IMR-90 (cell line): Measurements from ENCODE around the gene POLD1. TPM values are rescaled to one million over a fixed set of nuclear protein-coding genes. Genes with fewer than 3 reads are reported as not detected.

Experiments
- ATAC-seq: fragments of 200-7000 bp; cut with Tn5 transposase; 2 replicates; pipeline ENCODE4 v1.9.1; 2020; ENCODE audit warnings: low read depth, mild to moderate bottlenecking, moderate library complexity
- BruUV-seq: library from RNA; stranded (reverse); fragments of 400-500 nt; replicated peaks from 2 replicates; lab custom pipeline; 2021; lab: Mats Ljungman, UMichigan
- CTCF ChIA-PET: fragments of 300-600 bp; formaldehyde crosslinking; extraction: SDS; loops from one replicate; lab custom pipeline; 2021; ENCODE audit warnings: antibody characterized with exemption; lab: Yijun Ruan, JAX
- POLR2A ChIA-PET: fragments of 300-600 bp; sonication (Branson Sonifier 250); formaldehyde crosslinking; loops from one replicate; lab custom pipeline; 2022; ENCODE audit warnings: antibody characterized with exemption; ENCODE audit not compliant: unreplicated experiment; lab: Charles Lee
- DNase-seq: peaks from one replicate; pipeline ENCODE4 v3.0.0; 2013
- H2AFZ ChIP-seq: replicated peaks from 2 replicates; pipeline ENCODE3; 2013; ENCODE audit warnings: low read length, mild to moderate bottlenecking; ENCODE audit not compliant: poor library complexity
- H2AK5ac ChIP-seq: 2 replicates; pipeline ENCODE4 v1.6.1; 2013; ENCODE audit warnings: low read depth, low read length, inconsistent platforms
- H2AK9ac ChIP-seq: replicated peaks from 2 replicates; pipeline ENCODE3; 2013; ENCODE audit warnings: mild to moderate bottlenecking, low read depth, low read length, moderate library complexity; ENCODE audit not compliant: poor library complexity
- H2BK120ac ChIP-seq: 2 replicates; pipeline ENCODE4 v1.6.1; 2013; ENCODE audit warnings: low read depth, low read length, inconsistent platforms
- H2BK15ac ChIP-seq: 3 replicates; pipeline ENCODE4 v1.6.1; 2013; ENCODE audit warnings: low read depth, low read length, inconsistent platforms
- H2BK20ac ChIP-seq: 2 replicates; pipeline ENCODE4 v1.6.1; 2013; ENCODE audit warnings: low read depth, mild to moderate bottlenecking, inconsistent platforms, low read length, moderate library complexity
- H2BK5ac ChIP-seq: 2 replicates; pipeline ENCODE4 v1.6.1; 2013; ENCODE audit warnings: mild to moderate bottlenecking, low read depth, low read length, inconsistent platforms; ENCODE audit not compliant: poor library complexity, severe bottlenecking
- H3K14ac ChIP-seq: replicated peaks from 2 replicates; pipeline ENCODE4 v1.6.1; 2013; ENCODE audit warnings: low read depth, low read length, inconsistent platforms
- H3K18ac ChIP-seq: 2 replicates; pipeline ENCODE4 v1.6.1; 2013; ENCODE audit warnings: low read depth, low read length, control low read depth
- H3K23ac ChIP-seq: 2 replicates; pipeline ENCODE4 v1.6.1; 2013; ENCODE audit warnings: low read depth, low read length, inconsistent platforms
- H3K27ac ChIP-seq: 2 replicates; pipeline ENCODE4 v1.5.1; 2013; ENCODE audit warnings: mild to moderate bottlenecking, control low read depth, low read length; ENCODE audit not compliant: insufficient read depth
- H3K27me3 ChIP-seq: 2 replicates; pipeline ENCODE4 v1.6.1; 2013; ENCODE audit warnings: low read length; ENCODE audit not compliant: control insufficient read depth, insufficient read depth
- H3K36me3 ChIP-seq: 2 replicates; pipeline ENCODE4 v1.6.1; 2013; ENCODE audit warnings: low read length, mixed read lengths; ENCODE audit not compliant: control insufficient read depth, insufficient read depth
- H3K4ac ChIP-seq: 2 replicates; pipeline ENCODE4 v1.6.1; 2013; ENCODE audit warnings: low read depth, low read length, inconsistent platforms
- H3K4me1 ChIP-seq: 2 replicates; pipeline ENCODE4 v1.6.1; 2013; ENCODE audit warnings: low read length, mixed read lengths; ENCODE audit not compliant: control insufficient read depth, insufficient read depth
- H3K4me2 ChIP-seq: 2 replicates; pipeline ENCODE4 v1.6.1; 2013; ENCODE audit warnings: low read depth, mild to moderate bottlenecking, control low read depth, low read length, moderate library complexity
- H3K4me3 ChIP-seq: 2 replicates; pipeline ENCODE4 v1.5.1; 2013; ENCODE audit warnings: low read depth, mild to moderate bottlenecking, control low read depth, low read length, moderate library complexity; ENCODE audit not compliant: insufficient read depth
- H3K56ac ChIP-seq: 2 replicates; pipeline ENCODE4 v1.6.1; 2013; ENCODE audit warnings: low read length, inconsistent platforms; ENCODE audit not compliant: insufficient read depth; ENCODE audit errors: extremely low read depth
- H3K79me1 ChIP-seq, 2 experiments: 2 replicates each; pipeline ENCODE4 v1.6.1; 2013; ENCODE audit warnings: low read length in 2 of 2, inconsistent platforms in 1 of 2, low read depth in 1 of 2
- H3K9ac ChIP-seq: 2 replicates; pipeline ENCODE4 v1.6.1; 2013; ENCODE audit warnings: low read depth, low read length, control low read depth
- H3K9me1 ChIP-seq: 2 replicates; pipeline ENCODE4 v1.6.1; 2013; ENCODE audit warnings: low read length, inconsistent platforms; ENCODE audit not compliant: insufficient read depth
- H3K9me3 ChIP-seq: 2 replicates; pipeline ENCODE4 v1.6.1; 2013; ENCODE audit warnings: low read length; ENCODE audit not compliant: control insufficient read depth, insufficient read depth
- H4K20me1 ChIP-seq: 2 replicates; pipeline ENCODE4 v1.6.1; 2013; ENCODE audit warnings: low read length, inconsistent platforms; ENCODE audit not compliant: insufficient read depth
- H4K5ac ChIP-seq: 2 replicates; pipeline ENCODE4 v1.6.1; 2013; ENCODE audit warnings: mild to moderate bottlenecking, low read depth, low read length, control low read depth
- H4K8ac ChIP-seq, 2 experiments: 2 replicates each; pipeline ENCODE4 v1.6.1; 2013; ENCODE audit warnings: low read depth in 2 of 2, low read length in 2 of 2, control low read depth in 1 of 2, inconsistent platforms in 1 of 2
- H4K91ac ChIP-seq: 2 replicates; pipeline ENCODE4 v1.6.1; 2013; ENCODE audit warnings: low read depth, low read length, inconsistent platforms; ENCODE audit not compliant: insufficient read depth
- BHLHE40 ChIP-seq: fragments of 150-350 bp; IDR thresholded peaks from 2 replicates; pipeline ENCODE4 v1.6.1; 2016; ENCODE audit warnings: mild to moderate bottlenecking, low read depth, low read length
- CEBPB ChIP-seq: IDR thresholded peaks from 2 replicates; pipeline ENCODE4 v1.6.1; 2012; ENCODE audit warnings: low read depth, low read length, improper control_type of control experiment
- CHD1 ChIP-seq: IDR thresholded peaks from 2 replicates; pipeline ENCODE4 v1.6.1; 2012; ENCODE audit warnings: low read depth, low read length, improper control_type of control experiment
- MXI1 ChIP-seq: IDR thresholded peaks from 2 replicates; pipeline ENCODE4 v1.6.1; 2012; ENCODE audit warnings: low read depth, mild to moderate bottlenecking, low read length, moderate library complexity, borderline replicate concordance
- NFE2L2 ChIP-seq: fragments of 150-350 bp; IDR thresholded peaks from 2 replicates; pipeline ENCODE4 v1.6.1; 2016; ENCODE audit warnings: low read depth, mild to moderate bottlenecking, low read length
- RAD21 ChIP-seq: IDR thresholded peaks from 2 replicates; pipeline ENCODE4 v1.6.1; 2012; ENCODE audit warnings: low read length, improper control_type of control experiment
- RCOR1 ChIP-seq: IDR thresholded peaks from 2 replicates; pipeline ENCODE4 v1.6.1; 2012; ENCODE audit warnings: mild to moderate bottlenecking, low read length, improper control_type of control experiment; ENCODE audit not compliant: insufficient replicate concordance
- RFX5 ChIP-seq: IDR thresholded peaks from 2 replicates; pipeline ENCODE4 v1.8.0; 2012; ENCODE audit warnings: low read depth, mild to moderate bottlenecking, low read length, moderate library complexity
- SMC3 ChIP-seq: fragments of 150-350 bp; IDR thresholded peaks from 2 replicates; pipeline ENCODE4 v1.6.1; 2016; ENCODE audit warnings: low read depth, mild to moderate bottlenecking, antibody characterized with exemption, low read length, moderate library complexity
- WGBS, 2 experiments: methylation state at CpG; one replicate each; pipeline versions ENCODE4 v1.1.5 to v1.1.7; 2013; ENCODE audit warnings: missing lambda C conversion rate in 2 of 2; ENCODE audit not compliant: insufficient read length in 1 of 2; ENCODE audit errors: extremely low coverage in 2 of 2; 5-methylcytosine and 5-hydroxymethylcytosine counted together
- dilution Hi-C: fragments of 300-500 bp; cut with HindIII; formaldehyde crosslinking; loops from one replicate; pipeline ENCODE4 v1.14.3; 2018; ENCODE audit warnings: low sequenced_read_pairs; ENCODE audit not compliant: unreplicated experiment
- in situ Hi-C: fragments of 300-500 bp; cut with MboI; formaldehyde crosslinking; loops from 3 replicates; pipeline ENCODE4 v1.14.3; 2019; ENCODE audit warnings: low sequenced_read_pairs, inconsistent platforms, mixed read lengths
- intact Hi-C: fragments of 100-400 bp; cut with micrococcal nuclease; formaldehyde crosslinking; loops from 2 replicates; pipeline ENCODE4 v1.10.0; 2022
- polyA plus RNA-seq, 3 experiments: library from polyadenylated mRNA; depleted of rRNA; stranded (reverse); fragments of >200 nt; gene quantifications; 2 replicates each; pipeline ENCODE4 v1.2.3, GENCODE V29; 2012; ENCODE audit warnings: low replicate concordance in 1 of 3
- total RNA-seq: library from RNA; depleted of rRNA; stranded (reverse); fragments of >200 nt; gene quantifications from 2 replicates; pipeline ENCODE4 v1.2.3, GENCODE V29; 2012
- TF ChIP-seq, protein P1 (sequence below): conservative IDR thresholded peaks from 2 replicates; pipeline ENCODE4 v1.5.1; 2012; ENCODE audit warnings: mild to moderate bottlenecking, low read depth, low read length, improper control_type of control experiment

POLD1 gene
- total and polyA plus RNA-seq, 2 of the 4 experiments (the other 2 are of a cell fraction): 13.8 to 28.9 TPM

DNA sequence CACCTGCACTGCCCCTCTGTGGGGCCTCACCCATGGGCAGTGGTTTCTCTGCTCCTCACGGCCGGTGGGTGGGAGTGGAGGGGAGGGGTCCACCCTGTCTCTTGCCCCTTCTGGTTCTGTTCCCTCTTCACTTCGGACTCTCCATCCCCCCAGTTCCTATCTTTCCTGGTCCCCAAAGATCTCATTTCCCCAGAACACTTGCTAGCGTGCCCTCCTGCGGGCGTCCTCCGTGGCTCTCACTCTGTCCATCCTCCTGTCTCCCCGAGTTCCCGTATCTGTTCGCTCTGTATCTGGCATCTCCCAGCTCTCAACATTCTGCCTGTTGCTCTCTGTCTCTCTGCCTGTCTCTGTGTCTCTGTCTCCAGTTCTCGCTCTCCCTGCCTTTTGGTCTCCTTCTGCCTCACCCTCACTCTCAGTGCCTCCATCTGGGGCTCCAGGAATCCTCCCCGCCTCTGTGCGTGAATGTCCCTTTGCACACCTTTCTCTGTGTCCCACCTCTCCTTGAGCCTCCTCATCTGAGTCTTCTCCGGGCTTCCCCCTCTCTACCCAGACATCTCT lies 35.0 kb downstream of the POLD1 start:
- H3K4me1 ChIP-seq: no peaks in the 10 kb centered on the region
- H2AK5ac ChIP-seq: no peak overlapping the region
- H3K9me1 ChIP-seq: no peaks in the 10 kb centered on the region
- H3K36me3 ChIP-seq: no peaks in the 10 kb centered on the region
- DNase-seq (no peak), ATAC-seq (no peak)
- no peaks in the 10 kb centered on the region for H3K79me1 ChIP-seq
- 41% methylated on average over 3 of the region's 14 CpGs; no CpG with 5 or more reads in 1 of the 2 experiments for WGBS, 2 experiments
- intact Hi-C loops (no loop called here), in situ Hi-C loops (no loop called here), dilution Hi-C loops (no loop called here)
- no peak overlapping the region for H3K9ac ChIP-seq
- peaks cover 21% of the 10 kb centered on the region for H3K27me3 ChIP-seq
- H2BK120ac ChIP-seq: no peak overlapping the region
- H3K27ac ChIP-seq: no peak overlapping the region
- H3K14ac ChIP-seq: no peak overlapping the region
- H3K23ac ChIP-seq: no peak overlapping the region
- no peak for TF ChIP-seq SMC3
- TF ChIP-seq RFX5: no peak
- no peak for TF ChIP-seq BHLHE40
- no peak for TF ChIP-seq CHD1
- TF ChIP-seq, protein P1, sequence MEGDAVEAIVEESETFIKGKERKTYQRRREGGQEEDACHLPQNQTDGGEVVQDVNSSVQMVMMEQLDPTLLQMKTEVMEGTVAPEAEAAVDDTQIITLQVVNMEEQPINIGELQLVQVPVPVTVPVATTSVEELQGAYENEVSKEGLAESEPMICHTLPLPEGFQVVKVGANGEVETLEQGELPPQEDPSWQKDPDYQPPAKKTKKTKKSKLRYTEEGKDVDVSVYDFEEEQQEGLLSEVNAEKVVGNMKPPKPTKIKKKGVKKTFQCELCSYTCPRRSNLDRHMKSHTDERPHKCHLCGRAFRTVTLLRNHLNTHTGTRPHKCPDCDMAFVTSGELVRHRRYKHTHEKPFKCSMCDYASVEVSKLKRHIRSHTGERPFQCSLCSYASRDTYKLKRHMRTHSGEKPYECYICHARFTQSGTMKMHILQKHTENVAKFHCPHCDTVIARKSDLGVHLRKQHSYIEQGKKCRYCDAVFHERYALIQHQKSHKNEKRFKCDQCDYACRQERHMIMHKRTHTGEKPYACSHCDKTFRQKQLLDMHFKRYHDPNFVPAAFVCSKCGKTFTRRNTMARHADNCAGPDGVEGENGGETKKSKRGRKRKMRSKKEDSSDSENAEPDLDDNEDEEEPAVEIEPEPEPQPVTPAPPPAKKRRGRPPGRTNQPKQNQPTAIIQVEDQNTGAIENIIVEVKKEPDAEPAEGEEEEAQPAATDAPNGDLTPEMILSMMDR: no peak
- no peak for TF ChIP-seq NFE2L2
- no peak for TF ChIP-seq CEBPB
- TF ChIP-seq RAD21: no peak
- no peak for TF ChIP-seq MXI1
- TF ChIP-seq RCOR1: no peak
- no peaks in the 10 kb centered on the region for H4K20me1 ChIP-seq
- H3K4me2 ChIP-seq: no peak overlapping the region
- POLR2A ChIA-PET: no interaction called here
- H4K8ac ChIP-seq: no peak overlapping the region
- no peak overlapping the region for H2AK9ac ChIP-seq
- no peak overlapping the region for H3K18ac ChIP-seq
- H3K56ac ChIP-seq: no peak overlapping the region
- no peak overlapping the region for H2BK15ac ChIP-seq
- no peak overlapping the region for H3K4ac ChIP-seq
- BruUV-seq: no TSS peak
- no peaks in the 10 kb centered on the region for H3K9me3 ChIP-seq
- H4K5ac ChIP-seq: no peak overlapping the region
- no peak overlapping the region for H2BK5ac ChIP-seq
- no peak overlapping the region for H4K91ac ChIP-seq
- H2BK20ac ChIP-seq: no peak overlapping the region
- CTCF ChIA-PET: no interaction called here
- no peak overlapping the region for H2AFZ ChIP-seq
- H3K4me3 ChIP-seq: no peak overlapping the region
